H1 (cell line): ENCODE data around the gene LY86. TPM values are rescaled to one million over a fixed set of nuclear protein-coding genes. Genes with fewer than 3 reads are reported as not detected.

Experiments
- PHF8 ChIP-seq: fragments of 200-600 bp; sonication (generic); conservative IDR thresholded peaks from 2 replicates; pipeline ENCODE4 v1.7.1; 2012; ENCODE audit warnings: low read depth, mild to moderate bottlenecking, inconsistent platforms, low read length, moderate library complexity
- SRF ChIP-seq: IDR thresholded peaks from 2 replicates; pipeline ENCODE4 v1.6.1; 2011; ENCODE audit warnings: mild to moderate bottlenecking, low read depth, low read length, moderate library complexity
- polyA plus RNA-seq, 7 experiments: library from polyadenylated mRNA; depleted of rRNA in 3 of 7; stranded (reverse) in 5 of 7; unstranded in 2 of 7; fragments of >200 nt in 5 of 7; fragments of 200-250 nt in 2 of 7; gene quantifications; 1 replicate in 5 of 7; 2 replicates in 1 of 7; 4 replicates in 1 of 7; pipeline versions ENCODE4 v1.2.1 to v1.2.3, GENCODE V29; 2011 to 2013; ENCODE audit warnings: missing spikeins in 2 of 7, mixed read lengths in 2 of 7
- total RNA-seq: library from RNA; stranded (reverse); fragmentation: NEBNext Ultra II Directional; extraction: Animal tissue kit (Norgen Biotek cat#: 25700); gene quantifications from 2 replicates; pipeline ENCODE4 v1.2.1, GENCODE V29; 2021

LY86 gene
- total and polyA plus RNA-seq, 2 of the 8 experiments (the other 6 are each of a cell fraction or from before 2014, with no cell fraction given), result not detected

- no peak for TF ChIP-seq PHF8
- TF ChIP-seq SRF, result no peak
Measured at GRCh38 chr6:6648692-6649343, 60.3 kb downstream of the LY86 start (continued).
